Measurements from ENCODE around the gene STX18.
"Not testable (repeated sequence)": the region's sequence is repeated elsewhere in the genome, so short reads cannot be mapped to it uniquely, and the experiment has no call there.

STX18 gene

GRCh38 chr4:4480205-4480604, 61.6 kb downstream of the STX18 start:
- no peak for DNase-seq (ENCODE audit: low read depth in 2 of 2)

- DNase-seq (ENCODE audit: low read depth in 2 of 2), result no peak
These were observed 62.5 kb downstream of the STX18 start for GRCh38 chr4:4479366-4479765.

GRCh38 chr4:4477796-4478195, 64.1 kb downstream of the STX18 start:
- DNase-seq (ENCODE audit: low read depth in 2 of 2), result no peak

GRCh38 chr4:4477391-4477790, 64.5 kb downstream of the STX18 start:
- DNase-seq (ENCODE audit: low read depth in 2 of 2), result no peak

GRCh38 chr4:4474476-4474875, 67.4 kb downstream of the STX18 start:
- DNase-seq (ENCODE audit: low read depth in 2 of 2), result no peak

- DNase-seq (ENCODE audit: low read depth in 2 of 2), result no peak
These were observed 69.4 kb downstream of the STX18 start for GRCh38 chr4:4472344-4472958.

GRCh38 chr4:4471195-4471594, 70.7 kb downstream of the STX18 start:
- DNase-seq (ENCODE audit: low read depth in 2 of 2), result no peak

GRCh38 chr4:4470208-4470607, 71.6 kb downstream of the STX18 start:
- no peak for DNase-seq (ENCODE audit: low read depth in 2 of 2)

GRCh38 chr4:4465238-4465637, 76.6 kb downstream of the STX18 start:
- not testable (repeated sequence) for DNase-seq (ENCODE audit: low read depth in 2 of 2)

- DNase-seq (ENCODE audit: low read depth in 2 of 2), result no peak
These were observed 78.9 kb downstream of the STX18 start for GRCh38 chr4:4462970-4463369.

GRCh38 chr4:4461850-4462249, 80.0 kb downstream of the STX18 start:
- DNase-seq (ENCODE audit: low read depth in 2 of 2), result no peak

- DNase-seq (ENCODE audit: low read depth in 2 of 2), result no peak
These were observed 80.7 kb downstream of the STX18 start for GRCh38 chr4:4461178-4461577.

- DNase-seq (ENCODE audit: low read depth in 2 of 2), result no peak
These were observed 81.1 kb downstream of the STX18 start for GRCh38 chr4:4460759-4461158.

GRCh38 chr4:4459181-4459580, 82.7 kb downstream of the STX18 start:
- no peak for DNase-seq (ENCODE audit: low read depth in 2 of 2)

- no peak for DNase-seq (ENCODE audit: low read depth in 2 of 2)
These were observed 83.9 kb downstream of the STX18 start for GRCh38 chr4:4457803-4458553.

- DNase-seq (ENCODE audit: low read depth in 2 of 2), result no peak
These were observed 84.9 kb downstream of the STX18 start for GRCh38 chr4:4456816-4457578.

- no peak for DNase-seq (ENCODE audit: low read depth in 2 of 2)
These were observed 85.5 kb downstream of the STX18 start for GRCh38 chr4:4456351-4456750.

- peak in 1 of 2 experiments; percentile 12 for DNase-seq (ENCODE audit: low read depth in 2 of 2)
These were observed 86.5 kb downstream of the STX18 start for GRCh38 chr4:4455210-4455865.

GRCh38 chr4:4446434-4446833, 95.4 kb downstream of the STX18 start:
- DNase-seq (ENCODE audit: low read depth in 2 of 2), result no peak

GRCh38 chr4:4443821-4444220, 98.0 kb downstream of the STX18 start:
- peak; percentile 51 to 53 for DNase-seq (ENCODE audit: low read depth in 2 of 2)

GRCh38 chr4:4440333-4441061, 101.4 kb downstream of the STX18 start:
- no peak for DNase-seq (ENCODE audit: low read depth in 2 of 2)

- DNase-seq (ENCODE audit: low read depth in 2 of 2), result peak in 1 of 2 experiments; percentile 15
These were observed 102.1 kb downstream of the STX18 start for GRCh38 chr4:4439782-4440181.

All from fibroblast of skin of left quadriceps (primary cell).